Activated naive CD4-positive, alpha-beta T cell treated with anti-CD3 and anti-CD28 coated beads, Interleukin-2, amount 50 U/mL, for 16 hours (primary cell): ENCODE results near the gene SMOC2.
"Not testable (repeated sequence)": the region's sequence is repeated elsewhere in the genome, so short reads cannot be mapped to it uniquely, and the experiment has no call there.

Experiments used
- DNase-seq: peaks from one replicate; pipeline ENCODE4 v3.0.0-alpha.2; 2020

Gene SMOC2

DNA sequence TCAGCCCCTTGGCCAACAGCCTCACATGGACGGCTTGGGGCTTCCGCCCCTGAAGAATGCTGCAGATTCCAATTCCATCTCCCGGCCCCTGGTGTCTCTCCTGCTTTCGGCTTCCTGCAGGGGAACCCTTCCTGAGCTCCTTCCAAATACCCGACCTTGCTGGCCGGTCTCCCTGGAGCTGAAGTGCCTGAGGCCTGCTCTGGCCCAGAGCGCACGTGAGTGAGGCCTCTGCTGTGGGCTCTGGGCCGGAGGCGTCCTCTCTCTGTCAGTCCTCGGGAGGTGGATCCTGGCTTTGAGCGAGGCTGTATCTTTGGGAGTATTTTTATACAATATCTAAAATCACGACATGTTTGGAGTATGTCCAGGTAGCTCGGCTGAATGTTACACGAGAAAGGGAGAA is 253.8 kb downstream of the SMOC2 start:
- DNase-seq: not testable (repeated sequence)

- DNase-seq: no peak
Observed at GRCh38 chr6:168695701-168696100, 254.7 kb downstream of the SMOC2 start.

- DNase-seq: no peak
Observed at GRCh38 chr6:168698923-168699322, 257.9 kb downstream of the SMOC2 start.

GRCh38 chr6:168699631-168700295 is 258.8 kb downstream of the SMOC2 start:
- no peak for DNase-seq

DNA sequence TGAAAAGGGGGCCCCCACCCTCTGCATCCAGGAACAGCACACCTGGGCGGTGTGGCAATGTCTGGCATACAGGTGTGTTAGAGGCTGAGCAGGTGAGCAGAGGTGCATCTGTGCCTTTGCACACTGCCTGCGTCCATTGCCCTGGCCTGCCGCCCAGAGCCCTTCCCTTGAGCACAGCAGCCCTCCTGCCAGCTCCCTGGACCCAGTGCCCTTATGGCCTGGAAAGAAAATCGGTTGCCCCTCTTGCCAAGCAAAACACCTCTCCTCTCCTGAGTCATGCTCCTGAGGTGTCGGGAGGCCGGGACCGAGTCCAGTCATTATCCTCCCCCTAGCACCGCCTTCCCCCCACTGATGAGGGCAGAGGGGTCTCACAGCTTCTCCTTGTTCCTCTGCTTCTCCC is 259.9 kb downstream of the SMOC2 start:
- no peak for DNase-seq

DNA sequence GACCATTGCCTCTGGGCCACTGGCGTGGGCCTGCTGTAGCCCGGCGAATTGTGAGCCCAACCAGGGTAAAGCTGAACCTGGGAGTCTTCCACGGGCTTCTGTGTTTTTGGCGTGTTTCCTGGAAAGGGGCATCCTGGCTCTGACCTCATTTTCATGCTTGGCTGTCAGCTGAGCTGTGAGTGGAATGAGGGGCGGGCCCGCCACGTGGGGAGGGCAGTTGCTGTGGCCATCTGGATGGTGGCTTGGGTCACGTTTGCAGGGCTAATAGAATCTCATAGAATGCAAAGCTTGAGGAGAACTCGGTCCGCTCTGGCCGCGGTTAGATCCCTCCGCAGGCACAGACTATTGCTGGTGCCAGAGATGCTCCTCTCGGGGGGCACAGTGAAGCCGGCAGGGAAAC is 263.0 kb downstream of the SMOC2 start:
- DNase-seq: no peak

GRCh38 chr6:168704678-168705077 is 263.7 kb downstream of the SMOC2 start:
- no peak for DNase-seq

DNA sequence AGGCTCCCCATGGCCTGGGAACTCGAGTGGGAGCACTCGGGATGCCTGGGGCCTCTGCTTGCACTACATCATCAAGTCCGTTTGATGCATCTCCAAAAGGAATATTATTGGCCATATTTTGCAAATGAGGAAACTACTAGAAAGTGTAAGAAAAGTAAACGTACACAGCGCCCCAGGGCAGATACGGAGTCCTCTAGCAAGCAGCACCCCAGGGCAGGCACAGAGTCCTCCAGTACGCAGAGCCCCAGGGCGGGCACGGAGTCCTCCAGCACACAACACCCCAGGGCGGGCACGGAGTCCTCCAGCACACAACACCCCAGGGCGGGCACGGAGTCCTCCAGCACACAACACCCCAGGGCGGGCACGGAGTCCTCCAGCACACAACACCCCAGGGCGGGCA is 264.3 kb downstream of the SMOC2 start:
- not testable (repeated sequence) for DNase-seq

DNA sequence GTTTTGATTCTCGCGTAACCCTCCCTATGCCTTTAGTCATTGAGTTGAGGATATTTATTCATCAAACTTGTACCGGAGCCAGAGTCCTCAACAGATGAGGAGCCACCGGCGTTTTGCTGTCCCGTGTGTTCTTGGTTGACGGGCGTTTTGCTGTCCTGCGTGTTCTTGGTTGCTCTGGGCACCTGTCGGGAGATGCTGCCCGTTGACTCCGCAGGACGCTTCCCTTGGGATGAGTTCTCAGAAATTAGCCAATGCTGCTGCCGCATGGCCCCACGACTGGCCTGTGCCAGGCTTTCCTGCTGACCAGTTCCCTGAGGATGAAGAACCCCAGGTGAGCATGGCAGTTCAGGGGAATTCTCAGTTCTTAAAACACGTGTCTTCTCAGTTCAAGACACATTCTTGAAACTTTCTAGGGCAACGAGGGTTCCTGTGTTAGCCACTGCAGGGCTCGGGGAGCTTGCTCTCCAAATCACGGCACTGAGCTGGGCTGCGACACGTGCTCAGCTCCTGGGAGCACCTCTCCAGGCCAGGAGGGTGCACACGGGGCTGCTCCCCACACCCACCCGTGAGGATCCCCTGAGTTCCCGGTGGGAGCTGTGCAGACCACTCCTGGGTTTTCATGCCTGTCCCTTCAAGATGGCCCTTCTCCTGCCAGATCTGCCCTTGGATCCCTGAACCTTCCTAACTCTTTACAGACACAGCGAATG is 265.6 kb downstream of the SMOC2 start:
- no peak for DNase-seq

DNA sequence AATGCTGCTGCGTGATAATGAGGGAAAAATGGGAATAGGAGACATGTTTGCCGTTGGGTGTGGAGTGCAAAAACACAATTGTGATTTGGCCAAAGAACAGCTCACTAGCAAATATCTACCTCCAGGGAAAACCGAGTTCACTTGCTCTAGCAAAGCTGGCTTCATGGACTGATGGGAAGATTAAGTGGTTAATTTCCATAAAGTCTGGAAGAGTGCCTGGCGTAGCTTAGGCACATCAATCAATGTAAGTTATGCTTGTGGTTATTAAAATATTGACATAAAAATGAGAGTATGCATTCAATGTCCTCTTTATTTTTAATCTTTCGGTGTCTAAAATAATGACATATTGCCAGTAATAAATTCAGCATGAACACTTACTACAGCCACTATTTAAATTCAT is 267.5 kb downstream of the SMOC2 start:
- no peak for DNase-seq

GRCh38 chr6:168708984-168709383 is 268.0 kb downstream of the SMOC2 start:
- no peak for DNase-seq

DNA sequence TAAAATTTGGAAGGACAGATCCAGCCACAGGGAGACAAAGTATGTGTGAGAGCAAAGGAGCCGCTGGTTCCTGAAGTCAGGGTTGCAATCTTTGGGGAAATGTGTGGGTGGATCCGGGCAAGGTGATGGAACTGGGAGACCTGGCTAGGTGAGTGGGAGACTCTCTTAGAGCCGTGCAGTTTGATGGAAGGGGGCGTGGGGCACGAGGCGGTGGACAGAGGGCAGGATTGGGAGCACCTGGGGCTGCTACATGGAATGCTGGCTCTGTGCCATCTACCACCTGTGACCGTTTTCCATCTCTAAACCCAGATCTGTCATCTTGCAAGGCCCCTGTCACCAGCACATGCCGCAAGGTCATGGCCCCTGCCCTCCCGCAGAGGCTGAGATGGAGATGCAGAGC is 268.4 kb downstream of the SMOC2 start:
- no peak for DNase-seq

DNA sequence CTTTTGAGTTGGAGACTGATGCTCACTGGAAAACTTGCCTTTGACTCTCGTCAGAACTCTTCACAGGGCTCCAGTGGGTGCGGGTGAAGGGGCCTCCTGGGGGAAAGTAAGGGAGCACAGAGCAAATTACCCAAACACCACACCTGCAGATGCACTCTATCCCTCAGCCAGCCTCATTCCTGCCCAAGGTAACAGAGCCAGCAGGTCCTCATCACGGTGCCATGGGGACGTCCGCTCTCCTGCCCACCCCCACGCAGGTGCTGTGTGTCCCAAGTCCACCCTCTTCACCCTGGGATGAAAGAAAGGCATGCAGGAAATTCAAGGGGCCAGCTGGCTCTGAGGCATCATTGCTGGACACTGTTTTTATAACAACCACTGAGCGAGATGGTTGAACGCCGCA is 269.0 kb downstream of the SMOC2 start:
- no peak for DNase-seq

DNA sequence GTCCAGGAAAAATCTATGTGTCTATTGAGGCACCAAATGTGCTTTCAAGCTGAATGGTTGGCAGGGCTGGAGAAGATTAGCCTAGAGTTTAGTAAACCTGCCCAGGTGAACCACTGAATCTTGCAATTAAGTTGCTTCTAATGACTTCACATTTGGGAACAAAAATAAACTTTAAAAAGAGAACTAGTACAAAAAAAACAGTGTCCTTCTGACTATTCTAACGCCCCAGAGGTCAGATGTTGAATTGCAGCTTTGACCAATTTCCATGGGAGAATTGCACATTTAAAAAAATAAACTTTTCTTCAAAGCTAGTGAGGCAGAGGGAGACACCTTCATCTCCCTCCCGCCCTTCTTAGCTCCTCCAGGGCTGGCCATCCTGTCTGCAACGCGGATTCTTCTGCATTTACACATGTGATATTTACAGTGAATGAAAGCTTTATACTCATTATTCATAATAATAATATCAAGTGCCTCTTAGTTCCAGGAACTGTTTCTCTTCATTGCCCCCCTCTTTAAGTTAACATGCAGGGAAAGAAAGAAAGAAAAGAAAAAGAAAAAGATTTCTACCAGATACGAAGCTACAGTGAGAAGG is 270.2 kb downstream of the SMOC2 start:
- DNase-seq: no peak

DNA sequence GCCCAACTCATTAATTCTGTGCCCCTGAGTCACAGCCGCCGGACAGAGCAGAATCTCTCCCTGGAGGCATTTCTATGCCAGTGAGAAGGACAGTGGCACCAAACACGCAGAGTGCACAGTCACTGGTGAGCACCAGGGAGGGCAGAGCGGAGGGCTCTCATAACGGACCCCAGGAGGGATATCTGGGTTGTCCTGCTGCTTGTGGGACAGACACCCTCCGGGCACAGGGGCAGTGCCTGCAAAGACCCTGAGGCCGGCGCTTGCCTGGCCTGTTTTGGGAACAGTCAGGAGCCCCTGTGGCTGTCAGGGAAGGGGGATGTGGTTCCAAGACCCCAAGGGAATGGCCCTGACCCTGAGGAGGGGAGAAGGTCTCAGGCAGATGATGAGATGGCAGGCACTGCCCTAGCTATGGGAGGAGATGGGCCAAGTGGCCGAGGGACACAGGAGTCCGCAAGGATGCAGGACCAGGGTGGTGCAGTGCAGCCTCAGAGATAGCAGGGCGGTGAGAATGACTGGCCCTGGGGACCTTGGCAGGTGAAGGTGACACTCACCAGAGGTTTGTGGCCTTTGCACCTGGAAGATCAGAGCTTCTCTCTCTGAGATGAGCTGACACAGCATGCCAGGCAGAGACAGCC is 270.8 kb downstream of the SMOC2 start:
- no peak for DNase-seq

DNA sequence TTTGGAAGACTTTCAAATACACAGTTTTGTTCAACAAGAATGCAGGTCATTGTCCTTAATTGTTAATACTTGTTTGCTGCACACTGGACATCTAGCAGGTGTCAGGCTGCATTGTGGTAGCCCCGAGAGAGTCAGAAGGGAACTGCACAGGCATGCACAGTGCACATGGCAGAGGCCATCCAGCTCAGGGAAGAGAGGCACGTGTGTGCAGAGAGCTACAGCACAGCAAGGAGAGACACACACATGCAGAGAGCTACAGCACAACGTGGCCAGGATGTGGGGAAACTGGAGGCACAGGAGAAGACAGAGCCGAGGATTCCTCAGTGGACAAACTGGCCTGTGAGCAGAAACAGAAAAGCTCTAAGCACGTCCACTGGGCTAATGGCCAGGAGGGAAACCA is 272.0 kb downstream of the SMOC2 start:
- no peak for DNase-seq

- no peak for DNase-seq
Observed at GRCh38 chr6:168713839-168714238, 272.9 kb downstream of the SMOC2 start.

GRCh38 chr6:168714547-168715260 is 273.7 kb downstream of the SMOC2 start:
- no peak for DNase-seq

DNA sequence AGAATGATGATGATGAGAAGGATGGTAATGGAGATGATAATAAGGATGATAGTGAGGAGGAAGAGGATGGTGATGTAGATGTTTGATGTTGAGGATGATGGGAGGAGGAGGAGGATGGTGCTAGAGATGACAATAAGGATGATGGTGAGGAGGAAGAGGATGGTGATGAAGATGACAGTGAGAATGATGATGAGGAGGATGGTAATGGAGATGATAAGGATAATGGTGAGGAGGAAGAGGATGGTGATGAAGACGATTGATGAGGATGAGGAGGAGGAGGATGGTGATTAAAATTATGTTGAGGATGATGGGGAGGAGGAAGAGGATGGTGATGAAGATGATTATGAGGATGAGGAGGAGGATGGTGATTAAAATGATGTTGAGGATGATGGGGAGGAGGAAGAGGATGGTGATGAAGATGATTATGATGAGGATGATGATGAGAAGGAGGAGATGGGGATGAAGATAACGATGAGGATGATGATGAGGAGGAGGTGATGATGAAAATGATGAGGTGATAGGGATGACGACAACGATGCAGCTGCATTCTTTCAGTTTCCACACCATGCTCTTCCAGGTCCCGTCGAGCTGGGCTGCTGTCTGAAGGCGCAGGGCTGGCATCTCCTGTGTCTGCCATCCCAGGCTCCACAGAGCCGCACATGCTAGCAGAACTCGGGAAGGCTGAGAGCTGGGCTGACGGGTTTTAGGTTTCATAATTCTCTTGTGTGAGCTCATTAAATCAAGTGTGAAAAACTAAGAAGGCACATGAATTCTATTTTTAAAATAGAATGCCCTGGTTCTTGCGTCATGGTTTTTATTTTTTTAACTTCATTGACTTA is 274.9 kb downstream of the SMOC2 start:
- no peak for DNase-seq

DNA sequence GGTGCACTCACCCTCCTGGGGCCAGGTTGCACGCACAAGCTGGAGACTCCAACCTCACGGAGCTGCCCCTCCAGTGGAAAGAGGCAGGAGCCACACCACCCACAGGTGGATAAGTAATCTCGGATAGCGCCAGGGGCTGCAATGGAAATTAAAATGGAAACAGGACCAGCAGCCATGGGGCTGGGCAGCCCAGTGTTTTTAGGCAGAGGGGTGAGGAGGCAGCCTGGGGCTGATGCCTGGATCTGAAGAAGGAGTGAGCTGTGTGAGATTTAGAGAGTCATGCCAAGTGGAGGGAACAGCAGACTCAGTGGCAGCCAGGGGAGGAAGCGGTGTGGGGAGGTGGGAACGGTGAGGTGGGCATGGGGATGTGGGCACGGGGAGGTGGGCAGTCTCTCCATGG is 275.6 kb downstream of the SMOC2 start:
- no peak for DNase-seq

GRCh38 chr6:168717491-168717890 is 276.5 kb downstream of the SMOC2 start:
- no peak for DNase-seq
